HG03520 (cell line): Measurements from ENCODE around the gene FRAS1.
"Not testable (repeated sequence)": the region's sequence is repeated elsewhere in the genome, so short reads cannot be mapped to it uniquely, and the experiment has no call there.

Source experiments
- ATAC-seq: cut with Tn5 transposase; IDR thresholded peaks from one replicate; pipeline ENCODE4 v1.9.1; 2021; ENCODE audit warnings: mild to moderate bottlenecking, moderate library complexity; ENCODE audit not compliant: unreplicated experiment

Gene FRAS1

DNA sequence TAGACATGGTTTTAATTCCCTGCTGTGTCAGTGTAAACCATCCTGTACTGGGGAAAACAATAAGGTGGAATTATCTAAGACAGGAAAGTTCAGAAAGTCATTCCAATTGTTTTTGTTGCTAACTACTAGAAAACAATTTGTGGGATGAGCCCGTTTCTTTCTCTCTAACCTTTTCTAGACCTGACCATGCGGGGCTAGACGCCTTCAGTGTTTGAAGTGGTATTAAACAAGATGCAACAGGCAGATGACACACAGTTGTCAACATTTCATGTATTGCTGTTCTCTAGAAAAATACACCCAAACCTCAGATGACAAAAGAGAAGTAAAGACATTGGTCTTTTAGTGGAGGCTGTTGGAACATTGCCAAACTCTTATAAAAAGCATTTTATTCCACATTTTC, 105.7 kb downstream of the FRAS1 start:
- no peak for ATAC-seq

DNA sequence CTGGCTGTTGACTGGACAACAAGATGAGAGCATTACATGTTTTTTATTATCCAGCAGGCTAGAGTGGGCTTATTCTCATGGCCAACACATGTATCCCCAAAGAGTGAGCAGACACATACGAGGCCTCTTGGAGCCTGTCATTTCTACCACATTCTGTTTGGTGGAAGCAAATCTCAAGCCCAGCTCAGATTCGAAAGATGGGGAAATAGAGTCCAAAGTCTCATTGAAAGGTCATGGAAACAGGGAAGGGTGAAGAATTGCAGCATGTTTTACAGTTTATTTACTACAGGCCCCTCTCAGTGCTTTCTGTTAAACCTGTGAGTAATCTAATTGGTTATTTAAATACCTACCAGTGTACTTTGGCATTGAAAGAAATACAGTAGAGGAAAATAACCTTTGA, 108.6 kb downstream of the FRAS1 start:
- no peak for ATAC-seq

- ATAC-seq, result no peak
Measured at GRCh38 chr4:78166622-78167021, 109.5 kb downstream of the FRAS1 start.

- no peak for ATAC-seq
Measured at GRCh38 chr4:78167510-78167909, 110.4 kb downstream of the FRAS1 start.

GRCh38 chr4:78168029-78168428, 110.9 kb downstream of the FRAS1 start:
- no peak for ATAC-seq

GRCh38 chr4:78169728-78170127, 112.6 kb downstream of the FRAS1 start:
- no peak for ATAC-seq

- ATAC-seq, result no peak
Measured at GRCh38 chr4:78171482-78171881, 114.4 kb downstream of the FRAS1 start.

- no peak for ATAC-seq
Measured at GRCh38 chr4:78174891-78175290, 117.8 kb downstream of the FRAS1 start.

- no peak for ATAC-seq
Measured at GRCh38 chr4:78179196-78179595, 122.1 kb downstream of the FRAS1 start.

DNA sequence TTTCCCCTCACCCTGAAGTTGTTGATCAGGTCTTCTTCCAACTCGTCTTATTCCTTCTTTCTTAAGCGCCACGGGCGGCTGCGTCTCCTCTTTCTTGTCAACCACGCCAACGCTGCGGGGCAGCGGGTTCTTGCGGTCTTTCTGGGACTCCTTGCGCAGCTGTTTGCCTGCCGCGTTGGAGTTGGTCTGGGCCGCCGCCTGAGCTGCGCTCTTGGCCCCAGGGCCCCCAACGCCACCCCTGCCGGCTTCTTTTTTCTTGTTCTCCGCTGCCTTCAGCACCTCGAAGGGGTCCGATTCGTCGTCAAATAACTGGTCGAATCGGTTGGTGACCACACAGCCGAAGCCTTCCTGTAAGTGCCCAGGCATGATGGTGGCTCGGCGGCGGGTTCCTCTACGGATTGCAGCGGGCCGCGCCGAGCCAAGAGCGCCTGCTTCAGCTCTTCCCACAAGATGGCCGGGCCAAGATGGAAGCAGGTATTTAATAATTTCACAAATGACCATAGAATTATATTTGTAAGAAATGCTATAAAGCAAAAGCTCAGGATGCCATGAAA, 124.6 kb downstream of the FRAS1 start:
- not testable (repeated sequence) for ATAC-seq

- ATAC-seq, result no peak
Measured at GRCh38 chr4:78184584-78184983, 127.5 kb downstream of the FRAS1 start.

DNA sequence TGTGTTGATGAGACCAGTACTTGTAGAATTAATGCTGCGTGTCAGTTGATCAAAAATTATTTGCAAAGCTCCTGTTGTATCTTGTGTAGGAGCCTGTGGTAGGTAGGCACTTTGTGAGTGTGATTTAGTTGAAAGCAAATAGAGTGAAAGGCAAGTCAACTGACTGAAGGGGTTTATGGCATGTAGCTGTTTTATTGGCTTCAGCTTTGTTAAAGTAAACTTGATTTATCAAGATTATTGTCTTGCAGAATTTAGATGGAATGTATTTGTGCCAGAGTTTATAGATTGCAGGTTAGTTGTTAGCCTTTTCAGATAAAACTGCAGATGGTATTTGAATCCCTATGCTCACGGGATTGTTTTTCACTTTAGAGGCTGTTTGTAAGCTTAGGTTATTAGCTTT, 128.0 kb downstream of the FRAS1 start:
- ATAC-seq, result no peak

GRCh38 chr4:78186597-78187543, 129.7 kb downstream of the FRAS1 start:
- no peak for ATAC-seq

DNA sequence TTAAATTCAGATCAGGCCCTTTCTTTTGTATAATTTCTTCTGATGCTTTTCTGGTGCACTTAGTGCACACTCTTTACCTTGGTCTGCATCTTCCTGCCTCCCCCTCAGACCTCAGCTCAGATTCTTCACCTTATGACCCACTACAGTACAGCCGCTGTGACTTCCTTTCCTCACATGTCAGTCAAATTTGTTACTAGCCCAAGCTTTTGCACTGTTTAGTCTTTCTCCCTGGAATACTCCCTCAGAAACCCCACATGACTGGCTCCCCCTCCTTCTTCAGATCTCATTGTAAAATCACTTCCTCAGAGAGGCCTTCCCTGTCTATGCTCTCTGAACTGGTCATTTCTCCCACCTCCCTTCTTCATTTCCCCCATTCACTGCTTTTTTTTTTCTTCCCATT, 132.9 kb downstream of the FRAS1 start:
- ATAC-seq, result no peak

- ATAC-seq, result no peak
Measured at GRCh38 chr4:78190595-78190994, 133.5 kb downstream of the FRAS1 start.

DNA sequence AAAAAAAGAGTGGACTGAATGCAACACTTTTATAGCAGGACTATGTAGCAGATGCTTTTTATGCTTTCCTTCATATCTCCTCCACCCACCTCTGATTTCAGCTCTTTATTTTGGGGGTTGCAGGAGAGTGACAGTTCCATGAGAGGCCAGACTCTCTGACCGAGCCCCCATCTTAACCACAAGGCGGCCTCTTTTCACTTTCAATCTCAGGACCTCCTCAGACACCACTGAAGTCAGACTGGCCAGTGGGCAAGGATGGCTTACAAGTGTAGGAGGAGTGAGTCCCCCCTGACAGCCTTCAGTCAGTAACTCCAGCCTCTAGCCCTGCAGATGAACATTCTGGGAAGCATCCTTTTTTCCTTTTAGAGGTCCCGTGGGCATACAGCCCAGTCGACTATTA, 140.8 kb downstream of the FRAS1 start:
- ATAC-seq, result no peak

DNA sequence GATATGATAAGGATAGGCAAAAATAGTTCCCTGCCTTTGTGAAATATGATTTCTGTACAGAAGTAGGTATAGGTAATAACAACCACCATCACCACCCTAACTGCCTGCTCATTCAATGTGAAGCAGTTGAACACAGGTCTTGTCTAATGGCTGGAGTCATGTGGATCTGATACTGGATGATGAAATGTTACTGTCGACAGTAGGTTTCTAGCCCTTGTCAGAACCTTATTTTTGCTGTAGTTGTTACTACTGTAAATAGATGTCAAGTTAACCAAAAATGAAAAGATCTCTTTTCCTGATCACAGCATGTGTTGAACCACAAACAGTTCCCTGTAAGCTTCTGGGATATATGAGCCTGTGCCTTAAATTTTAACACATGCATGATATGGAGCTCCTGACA, 142.9 kb downstream of the FRAS1 start:
- ATAC-seq, result no peak

GRCh38 chr4:78200949-78201348, 143.8 kb downstream of the FRAS1 start:
- ATAC-seq, result no peak

GRCh38 chr4:78204176-78204575, 147.1 kb downstream of the FRAS1 start:
- no peak for ATAC-seq

- ATAC-seq, result no peak
Measured at GRCh38 chr4:78205591-78205990, 148.5 kb downstream of the FRAS1 start.

- no peak for ATAC-seq
Measured at GRCh38 chr4:78207541-78207940, 150.4 kb downstream of the FRAS1 start.

DNA sequence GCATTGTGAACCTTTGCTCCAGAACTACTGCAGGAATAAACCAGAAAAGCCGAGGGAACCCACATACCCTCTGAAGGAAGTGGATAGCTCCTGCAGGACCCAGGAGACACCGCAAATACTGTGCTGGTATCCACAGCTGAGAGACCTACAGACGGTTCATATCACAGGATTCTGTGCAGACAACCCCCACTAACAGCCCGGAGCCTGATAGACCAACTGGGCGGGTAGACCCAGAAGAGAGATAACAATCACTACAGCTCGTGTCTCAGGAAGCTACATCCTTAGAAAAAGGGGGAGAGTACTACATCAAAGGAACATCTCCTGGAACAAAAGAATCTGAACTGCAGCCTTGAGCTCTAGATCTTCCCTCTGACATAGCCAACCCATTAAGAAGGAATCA, 150.8 kb downstream of the FRAS1 start:
- ATAC-seq, result no peak
